ENCODE measurements around the gene TXLNG. TPM values are rescaled to one million over a fixed set of nuclear protein-coding genes. Genes with fewer than 3 reads are reported as not detected.

Gene TXLNG
- total and polyA plus RNA-seq, 2 of the 4 experiments (the other 2 are of a cell fraction): 7.0 to 9.7 TPM

DNA sequence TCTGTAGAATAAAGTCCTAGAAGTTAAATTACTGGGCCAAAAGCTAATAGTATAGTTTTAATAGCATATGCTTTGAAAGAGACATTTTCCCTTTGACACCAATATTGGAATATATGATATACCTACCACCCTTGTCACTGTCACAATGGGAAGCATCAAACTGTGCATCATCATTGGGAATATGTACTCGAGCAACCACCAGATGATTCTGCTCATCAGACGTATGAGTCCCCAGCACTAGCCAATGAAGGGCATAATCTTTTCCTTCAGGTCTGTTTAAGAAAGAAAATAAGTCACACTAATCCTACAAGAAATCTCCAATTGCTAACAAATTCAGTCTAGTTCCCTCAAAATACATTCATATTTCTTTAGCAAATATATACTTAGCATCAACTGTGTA lies 76.6 kb downstream of the TXLNG start:
- in situ Hi-C loops (cut with MboI; ENCODE audit: low sequenced_read_pairs): no loop called here
- dilution Hi-C loops (cut with HindIII; ENCODE audit: low sequenced_read_pairs, unreplicated experiment): no loop called here
- Histone ChIP-seq H3K36me3 (ENCODE audit: control insufficient read depth, insufficient read depth, low read length) (peaks cover 20% of the 10 kb centered on the region), H2BK5ac (ENCODE audit: low read depth, low read length, poor library complexity, severe bottlenecking) (no peak overlapping the region), H4K91ac (ENCODE audit: insufficient read depth, low read depth, low read length) (no peak overlapping the region), H3K9me1 (ENCODE audit: insufficient read depth, low read length) (no peaks in the 10 kb centered on the region; the same call in none of the 2 replicates), H3K18ac (ENCODE audit: low read depth, low read length) (no peak overlapping the region), H3K27ac (ENCODE audit: insufficient read depth, low read length) (no peak overlapping the region), H4K8ac (ENCODE audit: low read depth in 2 of 2, low read length in 2 of 2) (no peak overlapping the region), H3K56ac (ENCODE audit: extremely low read depth, insufficient read depth, low read length) (no peak overlapping the region), H3K79me1 (ENCODE audit: low read depth in 1 of 2, low read length in 2 of 2) (peaks cover 0 to 20% of the 10 kb centered on the region in 2 experiments; a peak in 3 of 4 replicates), H3K4me1 (ENCODE audit: control insufficient read depth, insufficient read depth, low read length) (no peaks in the 10 kb centered on the region), H3K4me2 (ENCODE audit: low read depth, low read length) (no peak overlapping the region), H3K9ac (ENCODE audit: low read depth, low read length) (no peak overlapping the region), H2BK15ac (ENCODE audit: low read depth, low read length) (no peak overlapping the region), H3K14ac (replicated peaks; ENCODE audit: low read depth, low read length) (no peak overlapping the region), H2AK5ac (ENCODE audit: low read depth, low read length) (no peak overlapping the region), H4K20me1 (ENCODE audit: insufficient read depth, low read length) (peaks cover 45% of the 10 kb centered on the region), H3K27me3 (ENCODE audit: control insufficient read depth, insufficient read depth, low read length) (no peaks in the 10 kb centered on the region), H2BK20ac (ENCODE audit: low read depth, low read length) (no peak overlapping the region), H2BK120ac (ENCODE audit: low read depth, low read length) (no peak overlapping the region), H3K23ac (ENCODE audit: low read depth, low read length) (no peak overlapping the region), H3K4ac (ENCODE audit: low read depth, low read length) (no peak overlapping the region), H4K5ac (ENCODE audit: low read depth, low read length) (no peak overlapping the region), H2AK9ac (replicated peaks; ENCODE audit: low read depth, low read length, poor library complexity) (no peak overlapping the region), H3K4me3 (ENCODE audit: insufficient read depth, low read depth, low read length) (no peak overlapping the region), H2AFZ (replicated peaks; ENCODE audit: low read length, poor library complexity) (no peak overlapping the region), H3K9me3 (ENCODE audit: control insufficient read depth, insufficient read depth, low read length) (no peaks in the 10 kb centered on the region)
- intact Hi-C loops (cut with micrococcal nuclease): no loop called here
- TF ChIP-seq MXI1 (IDR thresholded peaks at IDR 0.05; ENCODE audit: borderline replicate concordance, low read depth, low read length): no peak
- ChIA-PET POLR2A (ENCODE audit: unreplicated experiment) (no interaction called here), CTCF (no interaction called here)
- ATAC-seq (ENCODE audit: low read depth): no peak
- BruUV-seq (replicated peaks): no TSS peak
- no CpG with 5 or more reads among the region's 2 CpGs for WGBS, 2 experiments (ENCODE audit: extremely low coverage in 2 of 2, insufficient read length in 1 of 2)
- DNase-seq: no peak

All from IMR-90 (cell line).